GF-D8 (cell line): ENCODE results near the gene ACSM2B.
"Not testable (repeated sequence)": the region's sequence is repeated elsewhere in the genome, so short reads cannot be mapped to it uniquely, and the experiment has no call there.

Experiments used
- DNase-seq: peaks from one replicate; lab custom pipeline; 2025; lab: John Stamatoyannopoulos, UW

The ACSM2B gene

GRCh38 chr16:20576145-20576544 lies at the start of gene ACSM2B:
TSS of gene ACSM2B (minus strand) at chr16:20576367. CDS start at chr16:20564845, 11,522 bp downstream.
- DNase-seq = not testable (repeated sequence)

GRCh38 chr16:20624882-20625807 lies 49.0 kb upstream of the ACSM2B start:
- no peak for DNase-seq

GRCh38 chr16:20624205-20624604 lies 48.0 kb upstream of the ACSM2B start:
- DNase-seq = no peak

DNA sequence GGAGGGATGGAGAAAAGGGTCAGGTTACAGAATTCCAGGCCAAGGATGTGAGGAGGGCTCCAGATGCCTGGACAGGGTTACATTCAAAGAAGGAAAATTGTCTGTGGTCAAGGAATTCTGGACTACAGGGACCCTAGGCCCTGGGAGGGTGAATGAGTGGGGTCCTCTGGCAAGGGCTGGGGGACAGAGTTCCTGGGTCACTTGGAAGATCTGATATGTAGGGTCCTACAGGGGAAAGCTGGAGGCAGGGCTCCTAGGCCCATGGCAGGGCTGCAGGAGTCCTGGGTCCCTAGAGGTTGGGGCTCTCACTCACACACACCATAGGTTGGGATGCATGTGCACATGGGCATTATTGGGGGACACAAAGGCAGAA lies 46.3 kb upstream of the ACSM2B start:
- DNase-seq = no peak

DNA sequence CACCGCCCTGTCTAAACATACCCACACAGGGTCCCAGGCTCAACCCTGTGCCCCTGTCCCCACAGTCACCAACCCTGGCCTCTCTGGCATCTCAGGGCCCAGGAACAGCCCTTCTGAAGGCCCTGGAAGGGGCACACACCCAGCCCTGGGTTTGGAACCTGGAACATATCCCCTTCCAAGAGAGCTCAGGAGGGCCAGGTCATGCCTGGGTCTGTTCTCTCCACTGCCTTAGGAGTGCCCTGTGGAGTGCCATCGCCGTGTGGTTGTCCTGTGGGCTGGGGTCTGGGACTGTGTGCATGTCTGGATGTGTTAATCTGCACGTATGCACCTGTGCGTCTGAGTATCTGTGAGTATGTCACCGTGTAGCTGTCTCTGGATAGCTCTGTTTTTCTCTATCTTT lies 45.2 kb upstream of the ACSM2B start:
- DNase-seq = no peak

DNA sequence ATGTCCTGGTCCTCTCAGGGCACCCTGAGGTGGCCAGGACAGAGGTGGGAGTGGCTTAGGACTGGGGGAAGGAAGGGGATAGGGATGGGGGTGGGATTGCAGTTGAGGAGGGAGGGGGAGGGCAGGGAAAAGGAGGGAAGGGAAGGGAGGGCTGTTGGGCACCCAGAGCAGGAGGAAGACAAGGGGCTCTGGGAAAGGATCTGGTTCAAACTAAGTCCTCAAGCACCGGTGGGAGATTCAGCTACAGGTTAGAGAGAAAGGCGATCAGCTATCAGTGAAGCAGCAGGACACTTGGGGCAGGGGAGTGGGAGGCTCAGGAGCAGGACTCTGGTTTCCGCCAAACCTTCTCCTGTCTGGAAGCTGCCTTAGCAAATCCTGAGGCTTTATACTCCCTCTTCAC lies 44.6 kb upstream of the ACSM2B start:
- no peak for DNase-seq

GRCh38 chr16:20620003-20620402 lies 43.8 kb upstream of the ACSM2B start:
- DNase-seq = no peak

DNA sequence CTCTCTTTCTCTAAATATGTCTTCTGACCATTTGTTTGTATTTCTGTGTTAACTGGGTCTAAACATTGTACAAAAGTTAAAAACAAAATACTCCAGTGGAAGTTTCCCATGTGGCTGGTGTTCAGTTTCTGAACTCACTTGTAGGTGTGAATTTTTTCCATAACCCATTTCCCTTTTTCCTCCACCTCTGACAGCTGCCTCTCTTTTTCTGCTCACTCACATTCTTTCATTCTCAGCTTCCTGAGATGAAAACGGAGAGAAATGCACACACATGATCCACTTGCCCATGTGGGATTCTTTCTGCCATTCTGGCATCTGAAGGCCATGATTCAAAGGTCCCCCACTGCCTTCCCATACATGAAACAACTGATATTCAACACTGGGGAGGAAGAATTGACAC lies 41.1 kb upstream of the ACSM2B start:
- DNase-seq = no peak

GRCh38 chr16:20614186-20615141 lies 38.3 kb upstream of the ACSM2B start:
- no peak for DNase-seq

DNA sequence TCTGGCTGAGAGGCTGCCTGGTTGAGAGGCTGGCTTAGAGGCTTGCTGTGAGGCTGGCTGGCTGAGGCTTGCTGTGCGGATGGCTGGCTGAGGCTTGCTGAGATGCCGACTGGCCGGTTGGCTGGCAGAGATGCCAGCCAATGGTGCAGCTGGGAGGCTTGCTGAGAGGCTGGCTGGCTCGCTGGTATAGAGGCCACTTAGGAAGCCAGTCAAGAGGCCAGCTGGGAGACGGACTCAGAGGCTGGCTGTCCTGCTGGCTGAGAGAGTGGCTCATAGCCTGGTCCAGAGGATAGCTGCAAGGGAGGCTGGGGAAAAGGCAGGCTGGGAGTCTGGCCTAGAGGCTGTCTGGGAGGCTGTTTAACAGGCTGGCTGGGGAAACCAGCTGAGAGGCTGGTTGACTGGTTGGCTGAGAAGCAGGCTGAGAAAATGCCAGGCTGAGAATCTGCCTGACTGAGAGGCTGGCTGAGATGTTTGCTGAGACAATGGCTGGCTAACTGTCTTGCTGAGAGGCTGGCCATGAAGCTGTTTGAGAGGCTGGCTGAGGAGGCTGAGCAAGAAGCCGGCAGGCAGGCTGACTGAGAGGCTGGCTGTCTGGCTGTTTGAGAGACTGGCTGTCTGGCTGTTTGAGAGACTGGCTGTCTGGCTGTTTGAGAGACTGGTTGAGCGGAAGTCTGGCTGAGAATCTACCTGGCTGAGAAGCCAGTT lies 37.5 kb upstream of the ACSM2B start:
- DNase-seq = no peak

DNA sequence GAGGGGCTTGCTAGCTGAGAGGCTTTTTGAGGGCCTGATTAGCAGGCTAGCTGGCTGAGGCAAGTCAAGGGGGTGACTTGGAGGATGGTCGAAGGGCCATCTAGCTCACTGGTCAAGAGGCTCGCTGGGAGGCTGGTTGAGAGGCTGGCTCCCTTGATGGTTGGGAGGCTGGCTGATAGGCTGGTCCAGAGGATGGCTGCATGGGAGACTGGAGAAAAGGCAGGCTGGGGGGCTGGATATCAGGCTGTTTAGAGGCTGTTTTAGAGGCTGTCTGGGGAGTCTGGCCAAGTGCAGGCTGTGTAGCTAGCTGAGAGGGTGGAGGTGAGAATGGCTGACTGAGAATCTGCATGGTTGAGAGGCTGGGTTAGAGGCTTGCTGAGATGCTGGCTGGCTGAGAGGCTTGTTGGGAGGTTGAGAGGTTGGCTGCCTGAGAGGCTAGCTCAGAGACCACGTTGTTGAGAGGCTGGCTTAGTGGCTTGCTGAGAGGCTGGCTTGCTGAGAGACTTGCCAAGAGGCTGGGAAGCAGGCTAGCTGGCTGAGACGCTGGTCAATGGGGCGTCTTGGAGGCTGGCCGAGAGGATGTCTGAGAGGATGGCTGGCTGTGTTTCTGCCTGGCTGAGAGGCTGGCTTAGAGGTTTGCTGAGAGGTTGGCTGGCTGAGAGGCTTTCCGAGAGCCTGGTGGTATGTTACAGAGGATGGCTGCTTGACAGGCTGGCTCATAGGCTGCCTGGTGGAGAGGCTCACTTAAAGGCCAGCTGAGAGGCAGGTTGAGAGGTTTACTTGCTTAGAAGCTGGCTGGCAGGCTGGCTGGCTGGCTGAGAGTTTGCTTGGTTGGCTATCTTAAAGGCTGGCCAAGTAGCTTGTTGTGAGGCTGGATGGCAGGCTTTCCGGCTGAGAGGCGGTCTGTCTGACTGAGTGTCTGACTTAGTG lies 36.6 kb upstream of the ACSM2B start:
- no peak for DNase-seq

DNA sequence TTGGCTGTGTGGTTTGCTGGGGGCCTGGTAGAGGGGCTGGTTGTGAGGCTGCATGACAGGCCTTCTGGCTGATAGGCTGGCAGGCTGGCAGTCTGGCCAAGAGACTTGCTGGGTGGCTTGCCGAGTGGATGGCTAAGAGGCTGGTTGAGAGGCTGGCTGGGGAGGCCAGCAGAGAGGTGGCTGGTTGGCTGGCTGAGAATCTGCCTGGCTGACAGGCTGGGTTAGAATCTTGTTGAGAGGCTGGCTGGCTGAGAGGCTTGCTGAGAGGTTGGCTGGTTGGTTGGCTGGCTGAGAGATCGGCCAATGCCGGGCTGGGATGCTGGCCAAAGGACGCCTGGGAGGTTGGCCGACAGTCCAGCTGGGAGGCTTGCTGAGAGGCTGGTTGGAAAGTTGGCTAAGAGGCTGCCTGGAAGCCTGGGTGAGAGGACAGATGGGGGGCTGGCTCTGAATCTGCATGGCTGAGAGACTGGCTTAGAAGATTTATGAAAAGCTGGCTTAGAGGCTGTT lies 35.9 kb upstream of the ACSM2B start:
- no peak for DNase-seq

DNA sequence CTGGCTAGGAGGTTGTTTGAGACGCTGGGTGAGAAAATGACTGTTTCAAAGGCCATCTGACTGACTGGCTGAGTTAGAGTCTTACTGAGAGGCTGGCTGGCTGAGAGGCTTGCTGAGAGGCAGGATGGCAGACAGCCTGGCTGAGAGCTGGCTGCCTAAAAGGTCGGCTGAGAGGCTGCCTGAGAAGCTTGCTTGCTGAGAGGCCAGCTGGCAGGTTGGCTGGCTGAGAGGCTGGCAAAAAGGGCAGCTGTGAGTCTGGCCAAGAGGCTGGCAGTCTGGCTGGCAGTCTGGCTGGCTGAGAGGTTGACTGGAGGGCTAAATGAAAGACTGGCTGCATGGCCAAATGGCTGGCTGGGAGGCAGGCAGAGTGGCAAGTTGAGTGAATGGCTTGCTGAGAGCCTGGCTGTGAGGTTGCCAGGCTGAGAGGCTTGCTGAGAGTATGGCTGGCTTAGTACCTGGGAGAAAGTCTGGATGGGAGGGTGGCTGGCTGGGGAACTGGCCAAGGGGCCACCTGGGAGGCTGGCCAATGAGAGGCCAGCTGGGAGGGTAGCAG lies 35.3 kb upstream of the ACSM2B start:
- no peak for DNase-seq

- DNase-seq = no peak
Observed at GRCh38 chr16:20610892-20611349, 34.8 kb upstream of the ACSM2B start.

DNA sequence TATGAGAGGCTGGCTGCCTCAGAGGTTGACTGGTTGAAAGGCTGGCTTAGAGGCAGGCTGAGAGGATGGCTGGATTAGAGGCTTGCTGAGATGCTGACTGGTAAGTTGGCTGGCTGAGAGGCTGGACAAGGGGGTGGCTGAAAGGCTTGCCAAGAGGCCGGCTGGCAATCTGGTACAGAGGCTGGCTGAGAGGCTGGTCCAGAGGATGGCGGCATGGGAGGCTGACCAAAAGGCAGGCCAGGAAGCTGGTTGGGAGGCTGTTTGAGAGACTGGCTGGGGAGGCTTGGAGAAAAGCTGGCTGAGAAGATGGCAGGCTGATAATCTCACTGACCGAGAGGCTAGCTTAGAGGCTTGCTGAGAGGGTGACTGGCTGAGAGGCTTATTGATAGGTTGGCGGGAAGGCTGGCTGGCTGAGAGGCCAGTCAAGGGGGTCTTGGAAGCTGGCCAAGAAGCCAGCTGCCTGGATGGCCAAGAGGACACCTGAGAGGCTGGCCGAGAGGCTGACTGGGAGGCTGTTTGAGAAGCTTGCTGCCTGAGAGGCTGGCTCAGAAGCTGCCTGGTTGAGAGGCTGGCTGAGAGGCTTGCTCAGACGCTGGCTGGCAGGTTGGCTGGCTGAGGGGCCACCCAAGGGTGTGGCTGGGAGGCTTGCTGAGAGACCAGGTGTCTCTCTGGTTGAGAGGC lies 34.2 kb upstream of the ACSM2B start:
- no peak for DNase-seq

DNA sequence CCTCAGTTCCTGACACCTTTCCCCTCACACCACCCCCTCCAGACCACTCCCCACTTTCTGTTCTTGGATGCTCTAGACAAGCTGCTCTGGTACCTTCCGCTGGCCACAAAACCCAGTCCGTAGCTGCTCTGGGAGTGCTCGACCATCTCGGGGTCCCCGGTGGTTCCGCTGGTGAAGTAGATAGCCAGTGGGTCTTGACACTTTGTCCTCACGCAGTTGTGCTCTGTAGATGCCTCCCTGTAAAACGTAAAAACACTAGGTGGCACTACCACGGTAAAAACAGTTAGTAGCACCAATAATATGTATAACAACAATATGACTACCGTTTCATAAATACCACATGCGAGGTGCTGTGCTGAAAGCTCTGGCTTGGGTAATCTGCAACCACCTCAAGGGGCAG lies 26.0 kb upstream of the ACSM2B start:
- peak; percentile 63 for DNase-seq

DNA sequence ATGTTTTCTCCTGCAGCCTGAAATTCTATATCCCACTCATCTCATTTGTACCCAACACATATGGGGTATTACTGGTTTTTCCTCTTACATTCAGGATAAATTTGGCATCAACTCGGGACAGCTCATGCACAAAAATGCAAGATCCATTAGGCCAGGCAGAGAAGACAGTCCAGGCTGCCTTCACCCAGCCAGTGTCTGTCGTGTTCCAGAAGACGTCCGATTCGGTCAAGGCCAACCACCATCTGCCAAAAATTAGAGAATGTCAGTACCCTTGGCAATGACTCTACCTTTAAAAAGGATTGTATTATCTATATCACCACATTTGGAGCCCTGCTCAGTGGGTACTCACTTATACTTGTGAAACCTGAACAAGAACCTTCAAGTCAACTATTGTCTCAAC lies 23.3 kb upstream of the ACSM2B start:
- not testable (repeated sequence) for DNase-seq

DNA sequence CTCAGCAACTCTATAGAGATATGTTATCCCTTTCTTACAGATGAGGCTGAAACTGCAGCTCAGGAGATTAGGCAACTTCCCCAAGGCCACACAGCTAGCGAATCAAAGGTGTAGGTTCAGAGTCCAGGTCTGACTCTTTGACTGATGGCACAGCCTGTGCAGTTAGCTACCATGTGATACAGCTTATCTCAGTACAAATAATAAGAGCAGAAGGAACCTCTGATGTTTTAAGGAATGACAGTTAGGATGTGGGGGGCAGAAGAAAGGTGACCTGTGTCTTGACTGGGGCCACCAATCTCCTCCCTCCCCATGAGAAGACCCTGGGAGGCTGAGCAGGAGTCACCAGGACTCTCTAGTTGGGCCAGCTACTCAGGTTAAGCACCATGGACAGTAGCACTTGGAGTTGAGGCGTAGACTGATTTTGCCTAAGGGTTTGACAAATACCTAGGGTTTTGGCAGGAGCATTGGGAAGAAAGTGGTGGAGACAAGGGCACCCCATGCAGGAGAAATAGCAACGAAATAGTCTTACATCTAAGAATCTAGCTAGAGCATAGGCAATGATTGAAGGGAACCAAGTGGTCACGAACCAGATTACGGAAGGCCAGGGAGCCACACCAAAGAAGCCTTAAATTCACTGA lies 22.8 kb upstream of the ACSM2B start:
- no peak for DNase-seq

DNA sequence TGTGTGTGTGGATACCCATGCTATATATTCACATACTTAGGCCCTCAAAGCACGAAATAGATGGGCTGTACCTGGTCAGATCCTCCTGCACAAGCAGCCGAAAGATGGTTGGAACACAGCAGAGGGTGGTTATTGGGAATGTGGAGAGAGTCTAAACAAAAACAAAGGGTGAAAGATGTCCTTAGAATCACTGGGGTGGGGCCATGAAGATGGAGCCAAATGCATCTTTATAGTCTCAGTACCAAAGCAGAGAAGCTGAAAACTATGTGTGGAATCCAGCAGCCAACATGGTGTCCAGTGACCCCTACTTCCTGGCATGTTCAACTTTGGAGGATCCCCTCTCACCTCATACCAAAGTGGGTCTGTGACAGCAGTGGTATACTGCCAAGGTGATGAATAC lies 19.5 kb upstream of the ACSM2B start:
- not testable (repeated sequence) for DNase-seq
